ENCODE measurements around the gene MYO1F. TPM values are rescaled to one million over a fixed set of nuclear protein-coding genes. Genes with fewer than 3 reads are reported as not detected.
A peak's percentile ranks its signal among the peaks of the same experiment; 100 is the strongest.

Gene MYO1F
- total RNA-seq, 1 donor from 2014 or later: 0.33 TPM

- Mint-ChIP-seq H3K27me3 (ENCODE audit: low read depth) (no peaks in the 10 kb centered on the region), H3K36me3 (ENCODE audit: low read depth) (no peaks in the 10 kb centered on the region), H3K27ac (ENCODE audit: unreplicated experiment) (no peak overlapping the region), H3K4me1 (peaks cover 15% of the 10 kb centered on the region), H3K4me3 (no peak overlapping the region), H3K9me3 (no peaks in the 10 kb centered on the region)
- no peak for DNase-seq (ENCODE audit: low read depth, low spot score)
- no peak for TF ChIP-seq CTCF (conservative IDR thresholded peaks at IDR 0.05)
Measured at GRCh38 chr19:8501516-8501915, 75.7 kb downstream of the MYO1F start.

- no peak for TF ChIP-seq CTCF (conservative IDR thresholded peaks at IDR 0.05)
- H3K4me1 Mint-ChIP-seq: peaks cover 10% of the 10 kb centered on the region
- H3K9me3 Mint-ChIP-seq: no peaks in the 10 kb centered on the region
- peak overlapping the region; percentile 72 for H3K4me3 Mint-ChIP-seq
- no peaks in the 10 kb centered on the region for H3K36me3 Mint-ChIP-seq (ENCODE audit: low read depth)
- peak overlapping the region; percentile 57 for H3K27ac Mint-ChIP-seq (ENCODE audit: unreplicated experiment)
- no peak for DNase-seq (ENCODE audit: low read depth, low spot score)
- no peaks in the 10 kb centered on the region for H3K27me3 Mint-ChIP-seq (ENCODE audit: low read depth)
Measured at GRCh38 chr19:8500158-8500557, 77.1 kb downstream of the MYO1F start.

- Mint-ChIP-seq H3K9me3 (no peaks in the 10 kb centered on the region), H3K4me1 (peaks cover 7% of the 10 kb centered on the region), H3K27me3 (ENCODE audit: low read depth) (no peaks in the 10 kb centered on the region), H3K36me3 (ENCODE audit: low read depth) (no peaks in the 10 kb centered on the region), H3K27ac (ENCODE audit: unreplicated experiment) (no peak overlapping the region), H3K4me3 (no peak overlapping the region)
- no peak for TF ChIP-seq CTCF (conservative IDR thresholded peaks at IDR 0.05)
- DNase-seq (ENCODE audit: low read depth, low spot score): no peak
Measured at GRCh38 chr19:8499048-8499833, 78.0 kb downstream of the MYO1F start.

GRCh38 chr19:8498295-8498694, 78.9 kb downstream of the MYO1F start:
- Mint-ChIP-seq H3K36me3 (ENCODE audit: low read depth) (no peaks in the 10 kb centered on the region), H3K4me1 (peaks cover 7% of the 10 kb centered on the region), H3K27me3 (ENCODE audit: low read depth) (no peaks in the 10 kb centered on the region), H3K9me3 (no peaks in the 10 kb centered on the region), H3K27ac (ENCODE audit: unreplicated experiment) (no peak overlapping the region), H3K4me3 (no peak overlapping the region)
- no peak for DNase-seq (ENCODE audit: low read depth, low spot score)
- no peak for TF ChIP-seq CTCF (conservative IDR thresholded peaks at IDR 0.05)

- DNase-seq (ENCODE audit: low read depth, low spot score): no peak
- no peak overlapping the region for H3K27ac Mint-ChIP-seq (ENCODE audit: unreplicated experiment)
- peaks cover 9% of the 10 kb centered on the region for H3K4me1 Mint-ChIP-seq
- H3K9me3 Mint-ChIP-seq: no peaks in the 10 kb centered on the region
- H3K36me3 Mint-ChIP-seq (ENCODE audit: low read depth): no peaks in the 10 kb centered on the region
- no peak for TF ChIP-seq CTCF (conservative IDR thresholded peaks at IDR 0.05)
- H3K4me3 Mint-ChIP-seq: peak overlapping the region; percentile 15
- H3K27me3 Mint-ChIP-seq (ENCODE audit: low read depth): no peaks in the 10 kb centered on the region
Measured at GRCh38 chr19:8494158-8494557, 83.1 kb downstream of the MYO1F start.
